ENCODE measurements around the gene ANKRD23.
"Not testable (repeated sequence)": the region's sequence is repeated elsewhere in the genome, so short reads cannot be mapped to it uniquely, and the experiment has no call there.

Gene ANKRD23

DNA sequence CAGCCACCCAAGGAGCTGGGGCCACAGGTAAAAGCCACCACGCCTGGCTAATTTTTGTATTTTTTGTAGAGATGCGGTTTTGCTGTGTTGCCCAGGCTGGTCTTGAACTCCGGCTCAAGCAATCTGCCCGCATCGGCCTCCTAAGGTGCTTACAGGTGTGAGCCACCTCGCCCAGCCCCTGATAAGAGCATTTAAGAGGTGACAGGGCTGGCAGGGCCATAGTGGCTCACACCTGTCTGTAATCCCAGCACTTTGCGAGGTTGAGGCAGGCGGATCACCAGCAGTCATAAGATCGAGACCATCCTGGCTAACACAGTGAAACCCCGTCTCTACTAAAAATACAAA, 36.7 kb downstream of the ANKRD23 start:
- H3K4me3 ChIP-seq (ENCODE audit: low read length), result no peak overlapping the region
- no peaks in the 10 kb centered on the region for H3K4me1 ChIP-seq (ENCODE audit: low read length)
- H3K4me2 ChIP-seq (ENCODE audit: low read length), result no peak overlapping the region
- no peaks in the 10 kb centered on the region for H3K27me3 ChIP-seq (ENCODE audit: low read depth, low read length)
- H4K20me1 ChIP-seq (ENCODE audit: insufficient read depth, low read length), result no peaks in the 10 kb centered on the region
- H3K79me2 ChIP-seq (ENCODE audit: low read length), result no peaks in the 10 kb centered on the region
- no peak overlapping the region for H3K9ac ChIP-seq (ENCODE audit: low read length)
- no peaks in the 10 kb centered on the region for H3K9me3 ChIP-seq (ENCODE audit: insufficient read depth, low read length)
- no peak overlapping the region for H3K27ac ChIP-seq (ENCODE audit: low read length)
- H3K36me3 ChIP-seq (replicated peaks; ENCODE audit: low read depth, low read length), result no peaks in the 10 kb centered on the region
- H2AFZ ChIP-seq (ENCODE audit: low read depth, low read length), result no peak overlapping the region
- TF ChIP-seq EZH2phosphoT487 (IDR thresholded peaks at IDR 0.05; ENCODE audit: low read depth), result no peak
- TF ChIP-seq CTCF (IDR thresholded peaks at IDR 0.05; ENCODE audit: low read depth, low read length), result no peak

DNA sequence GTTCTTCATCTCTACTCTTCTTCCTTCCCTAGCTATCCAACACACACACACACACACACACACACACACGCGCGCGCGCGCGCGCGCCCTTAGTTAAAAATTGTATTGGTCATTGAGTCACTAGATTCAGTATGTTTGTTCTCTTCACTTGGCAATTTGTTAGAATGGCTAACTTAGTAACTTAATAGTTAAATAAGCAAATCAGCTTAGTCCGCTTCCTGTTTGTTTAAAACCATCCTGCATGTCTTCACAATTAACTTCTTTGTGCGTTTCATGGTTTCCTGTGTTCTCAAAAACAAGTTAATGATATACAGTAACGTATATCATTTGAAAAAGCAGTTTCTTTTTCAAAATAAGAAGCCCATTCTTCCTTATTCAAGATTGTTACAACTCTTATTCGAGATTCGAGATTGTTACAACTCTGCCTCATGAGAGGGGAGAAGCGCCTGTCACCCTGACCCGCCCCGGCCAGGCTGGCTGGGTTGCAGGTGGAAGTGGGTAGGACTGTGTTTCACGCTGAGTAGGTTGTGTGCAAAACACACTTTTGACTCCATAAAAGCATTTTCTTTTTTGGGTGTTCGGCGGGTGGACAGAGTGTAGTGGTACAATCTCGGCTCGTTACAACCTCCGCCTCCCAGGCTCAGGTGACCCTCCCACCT, 37.2 kb downstream of the ANKRD23 start:
- Histone ChIP-seq H3K79me2 (ENCODE audit: low read length) (no peaks in the 10 kb centered on the region), H2AFZ (ENCODE audit: low read depth, low read length) (no peak overlapping the region), H3K27me3 (ENCODE audit: low read depth, low read length) (no peaks in the 10 kb centered on the region), H4K20me1 (ENCODE audit: insufficient read depth, low read length) (no peaks in the 10 kb centered on the region), H3K4me3 (ENCODE audit: low read length) (no peak overlapping the region), H3K4me1 (ENCODE audit: low read length) (no peaks in the 10 kb centered on the region), H3K4me2 (ENCODE audit: low read length) (no peak overlapping the region), H3K9ac (ENCODE audit: low read length) (no peak overlapping the region), H3K27ac (ENCODE audit: low read length) (no peak overlapping the region), H3K36me3 (replicated peaks; ENCODE audit: low read depth, low read length) (peaks cover 2% of the 10 kb centered on the region), H3K9me3 (ENCODE audit: insufficient read depth, low read length) (no peaks in the 10 kb centered on the region)
- TF ChIP-seq CTCF (IDR thresholded peaks at IDR 0.05; ENCODE audit: low read depth, low read length) (no peak), EZH2phosphoT487 (IDR thresholded peaks at IDR 0.05; ENCODE audit: low read depth) (no peak)

GRCh38 chr2:96805946-96806345, 37.9 kb downstream of the ANKRD23 start:
- H3K27ac ChIP-seq (ENCODE audit: low read length); H3K4me1 ChIP-seq (ENCODE audit: low read length); H3K9me3 ChIP-seq (ENCODE audit: insufficient read depth, low read length); H2AFZ ChIP-seq (ENCODE audit: low read depth, low read length); H3K27me3 ChIP-seq (ENCODE audit: low read depth, low read length); H3K79me2 ChIP-seq (ENCODE audit: low read length); H4K20me1 ChIP-seq (ENCODE audit: insufficient read depth, low read length); H3K36me3 ChIP-seq (replicated peaks; ENCODE audit: low read depth, low read length); H3K4me2 ChIP-seq (ENCODE audit: low read length); H3K4me3 ChIP-seq (ENCODE audit: low read length); H3K9ac ChIP-seq (ENCODE audit: low read length): not testable (repeated sequence)

DNA sequence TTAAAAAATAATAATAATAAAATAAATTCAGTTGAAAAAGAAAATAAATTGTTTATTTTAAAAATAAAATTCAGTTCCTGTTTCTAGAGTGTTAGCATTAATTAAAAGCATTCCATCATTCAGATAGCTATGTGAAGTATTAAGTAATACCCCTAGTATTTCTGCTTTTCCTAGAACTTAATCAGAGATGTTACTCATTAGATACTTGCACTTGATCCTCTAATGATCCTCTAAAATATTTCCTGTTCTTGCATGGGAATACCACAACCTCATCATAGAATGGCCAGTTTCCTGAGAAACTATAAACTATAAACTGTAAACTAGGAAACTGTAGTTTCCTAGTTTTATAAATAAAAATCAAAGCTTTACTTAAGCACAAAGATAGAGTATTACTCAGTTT, 38.8 kb downstream of the ANKRD23 start:
- Histone ChIP-seq H3K36me3 (replicated peaks; ENCODE audit: low read depth, low read length) (peaks cover 4% of the 10 kb centered on the region), H2AFZ (ENCODE audit: low read depth, low read length) (no peak overlapping the region), H3K27me3 (ENCODE audit: low read depth, low read length) (no peaks in the 10 kb centered on the region), H3K4me3 (ENCODE audit: low read length) (no peak overlapping the region), H3K4me2 (ENCODE audit: low read length) (no peak overlapping the region), H3K27ac (ENCODE audit: low read length) (no peak overlapping the region), H3K9me3 (ENCODE audit: insufficient read depth, low read length) (no peaks in the 10 kb centered on the region), H4K20me1 (ENCODE audit: insufficient read depth, low read length) (no peaks in the 10 kb centered on the region), H3K4me1 (ENCODE audit: low read length) (peaks cover 7% of the 10 kb centered on the region; the same call in 1 of the 2 replicates), H3K79me2 (ENCODE audit: low read length) (no peaks in the 10 kb centered on the region), H3K9ac (ENCODE audit: low read length) (no peak overlapping the region)
- TF ChIP-seq EZH2phosphoT487 (IDR thresholded peaks at IDR 0.05; ENCODE audit: low read depth) (no peak), CTCF (IDR thresholded peaks at IDR 0.05; ENCODE audit: low read depth, low read length) (no peak)
